ENCODE results near the gene LRMDA. TPM values are rescaled to one million over a fixed set of nuclear protein-coding genes. Genes with fewer than 3 reads are reported as not detected.

LRMDA gene
- total RNA-seq, 1 donor from 2014 or later: 29.9 TPM

GRCh38 chr10:75397496-75398199 lies 33.8 kb upstream of the LRMDA start:
- H3K9me3 ChIP-seq: no peaks in the 10 kb centered on the region
- TF ChIP-seq CTCF (IDR thresholded peaks at IDR 0.05): no peak
- no peak for ATAC-seq
- intact Hi-C loops (cut with DNase I): no loop called here
- peak overlapping the region; percentile 97 for H3K27ac ChIP-seq
- peaks cover 16% of the 10 kb centered on the region for H3K36me3 ChIP-seq
- H3K4me1 ChIP-seq: peaks cover 29% of the 10 kb centered on the region
- DNase-seq: no peak
- H3K27me3 ChIP-seq (ENCODE audit: low read depth): peaks cover 13% of the 10 kb centered on the region
- H3K4me3 ChIP-seq: peak overlapping the region; percentile 93

- peaks cover 13% of the 10 kb centered on the region for H3K27me3 ChIP-seq (ENCODE audit: low read depth)
- peaks cover 29% of the 10 kb centered on the region for H3K4me1 ChIP-seq
- H3K4me3 ChIP-seq: peak overlapping the region; percentile 93
- peaks cover 16% of the 10 kb centered on the region for H3K36me3 ChIP-seq
- no peak for DNase-seq
- H3K27ac ChIP-seq: peak overlapping the region; percentile 97
- no peak for TF ChIP-seq CTCF (IDR thresholded peaks at IDR 0.05)
- H3K9me3 ChIP-seq: no peaks in the 10 kb centered on the region
- intact Hi-C loops (cut with DNase I): no loop called here
- no peak for ATAC-seq
Measured at GRCh38 chr10:75398200-75398691, 33.2 kb upstream of the LRMDA start.

GRCh38 chr10:75398692-75399460 lies 32.5 kb upstream of the LRMDA start:
- H3K9me3 ChIP-seq: no peaks in the 10 kb centered on the region
- peak overlapping the region; percentile 93 for H3K4me3 ChIP-seq
- intact Hi-C loops (cut with DNase I): no loop called here
- DNase-seq (peak; percentile 59), ATAC-seq (no peak)
- no peak for TF ChIP-seq CTCF (IDR thresholded peaks at IDR 0.05)
- H3K27me3 ChIP-seq (ENCODE audit: low read depth): peaks cover 13% of the 10 kb centered on the region
- peak overlapping the region; percentile 97 for H3K27ac ChIP-seq
- H3K4me1 ChIP-seq: peaks cover 29% of the 10 kb centered on the region
- peaks cover 16% of the 10 kb centered on the region for H3K36me3 ChIP-seq

- Histone ChIP-seq H3K4me3 (peak overlapping the region; percentile 93), H3K9me3 (no peaks in the 10 kb centered on the region), H3K27me3 (ENCODE audit: low read depth) (peaks cover 18% of the 10 kb centered on the region), H3K27ac (peak overlapping the region; percentile 97), H3K4me1 (peaks cover 32% of the 10 kb centered on the region), H3K36me3 (peaks cover 16% of the 10 kb centered on the region)
- peak; percentile 68 for TF ChIP-seq CTCF (IDR thresholded peaks at IDR 0.05)
- DNase-seq (peak; percentile 87), ATAC-seq (peak; percentile 18 to 37)
- intact Hi-C loops (cut with DNase I): loop anchor here (10.0 kb wide), 1 partner anchor 905 kb away; no protein-coding TSS in a partner anchor
Measured at GRCh38 chr10:75399461-75400162, 31.8 kb upstream of the LRMDA start.

- Histone ChIP-seq H3K36me3 (peaks cover 16% of the 10 kb centered on the region), H3K27me3 (ENCODE audit: low read depth) (peaks cover 22% of the 10 kb centered on the region), H3K4me1 (peaks cover 29% of the 10 kb centered on the region), H3K9me3 (no peaks in the 10 kb centered on the region), H3K27ac (peak overlapping the region; percentile 97), H3K4me3 (peak overlapping the region; percentile 93)
- intact Hi-C loops (cut with DNase I): loop anchor here (10.0 kb wide), 1 partner anchor 905 kb away; no protein-coding TSS in a partner anchor
- DNase-seq (peak; percentile 68), ATAC-seq (no peak)
- TF ChIP-seq CTCF (IDR thresholded peaks at IDR 0.05): no peak
Measured at GRCh38 chr10:75400163-75400770, 31.2 kb upstream of the LRMDA start.
